ENCODE measurements around the gene RILPL2.
"Not testable (repeated sequence)": the region's sequence is repeated elsewhere in the genome, so short reads cannot be mapped to it uniquely, and the experiment has no call there.

RILPL2 gene

DNA sequence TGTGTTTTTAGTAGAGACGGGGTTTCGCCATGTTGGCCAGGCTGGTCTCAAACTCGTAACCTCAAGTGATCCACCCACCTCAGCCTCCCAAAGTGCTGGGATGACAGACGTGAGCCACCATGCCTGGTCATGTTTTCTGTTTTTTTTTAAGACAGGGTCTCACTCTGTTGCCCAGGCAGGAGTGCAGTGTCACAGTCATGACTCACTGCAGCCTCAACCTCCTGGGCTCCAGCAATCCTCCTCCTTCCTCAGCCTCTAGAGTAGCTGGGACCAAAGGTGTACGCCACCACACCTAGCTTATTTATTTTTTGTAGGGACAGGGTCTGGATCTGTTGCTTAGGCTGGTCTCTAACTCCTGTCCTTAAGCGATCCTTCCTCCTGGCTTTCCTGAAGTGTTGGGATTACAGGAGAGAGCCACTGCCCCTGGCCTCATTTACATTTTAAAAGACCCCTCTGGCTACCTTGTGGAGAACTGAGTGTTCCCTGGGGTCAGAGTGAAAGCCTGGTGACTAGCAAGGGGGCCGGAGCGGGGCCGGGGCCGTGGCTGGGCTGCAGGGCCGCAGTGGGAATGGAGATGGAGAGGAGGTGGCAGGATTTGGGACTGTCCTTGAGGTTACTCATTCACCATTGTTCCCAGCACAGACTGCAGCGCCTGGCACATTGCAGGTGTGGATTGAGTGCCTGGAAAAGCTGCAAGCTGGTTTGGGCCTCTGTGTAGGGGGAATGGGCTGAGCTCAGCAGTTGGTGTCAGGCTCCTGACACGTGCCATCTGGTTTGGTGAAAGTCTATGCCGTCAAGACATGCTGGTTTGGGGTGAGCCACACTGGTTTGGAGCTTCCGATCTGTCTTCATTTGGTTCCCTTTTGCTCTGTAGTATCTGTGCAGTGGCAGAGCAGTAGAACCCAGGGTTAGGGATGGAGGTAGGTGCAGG lies 34.5 kb downstream of the RILPL2 start:
- no peak for DNase-seq

DNA sequence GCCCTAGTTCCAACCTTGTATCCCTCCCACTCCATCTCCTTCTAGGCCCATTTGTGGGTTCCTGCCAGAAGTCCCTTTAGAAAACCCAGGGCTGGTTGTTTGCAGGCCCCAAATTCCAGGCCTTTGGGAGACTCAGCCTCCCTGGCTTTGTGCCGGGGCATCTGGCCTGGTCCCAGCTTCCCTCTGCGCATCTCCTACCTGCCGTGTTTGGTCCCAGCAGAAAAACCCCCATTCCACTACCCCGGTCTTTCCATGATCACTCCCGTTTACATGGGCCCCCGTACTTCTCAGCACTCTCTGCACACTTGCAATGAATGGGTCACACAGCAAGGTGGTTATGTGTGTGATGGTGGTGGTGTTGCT lies 37.2 kb downstream of the RILPL2 start:
- no peak for DNase-seq

DNA sequence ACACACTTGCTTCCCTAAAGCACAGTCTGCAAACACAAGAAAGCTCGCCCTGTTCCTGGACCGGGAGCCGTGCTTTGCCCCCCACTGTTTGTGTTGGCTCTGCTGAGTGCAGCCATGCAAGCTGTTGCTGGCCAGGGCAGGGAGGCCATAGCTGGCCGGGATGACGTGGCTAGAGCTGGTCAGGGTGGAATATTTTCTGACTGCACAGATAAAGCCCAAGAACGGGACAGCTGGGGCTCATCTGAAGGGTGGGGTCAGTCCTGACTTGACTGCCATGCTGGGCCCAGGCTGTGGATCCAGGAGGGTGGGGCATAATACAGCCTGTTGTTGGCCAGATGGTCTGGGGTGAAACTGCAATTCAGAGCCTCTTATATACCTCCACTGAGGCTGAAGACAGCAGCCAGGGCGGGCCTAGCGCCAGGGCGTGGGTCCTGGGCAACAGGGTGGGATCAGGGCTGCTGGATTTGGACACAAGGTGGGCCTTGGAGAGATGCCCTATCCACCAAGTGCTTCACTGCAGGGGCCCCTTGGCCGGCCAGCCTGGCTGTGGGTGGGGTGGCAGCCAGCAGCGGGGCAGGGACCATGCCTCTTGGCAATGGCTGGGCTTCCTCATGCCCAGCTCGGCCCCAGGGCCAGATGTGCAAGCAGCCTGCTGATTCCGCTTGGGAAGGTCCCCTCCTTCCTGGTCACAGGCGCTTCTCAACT lies 37.8 kb downstream of the RILPL2 start:
- DNase-seq: no peak

DNA sequence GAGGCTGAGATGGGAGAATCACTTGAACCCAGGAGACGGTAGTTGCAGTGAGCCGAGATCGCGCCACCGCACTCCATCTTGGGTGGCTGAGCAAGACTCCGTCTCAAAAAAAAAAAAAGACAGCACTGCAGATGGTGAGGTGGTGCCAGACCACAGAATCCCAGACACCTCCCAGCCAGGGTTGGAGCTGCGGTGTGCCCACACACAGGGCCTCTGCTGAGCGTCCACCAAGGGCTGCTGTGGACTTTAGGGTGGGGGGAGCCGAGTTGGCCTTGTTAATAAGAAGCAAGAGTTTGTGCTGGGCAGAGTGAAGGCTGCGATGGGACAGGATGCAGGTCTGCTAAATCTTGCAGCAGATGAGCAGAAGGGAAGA lies 38.3 kb downstream of the RILPL2 start:
- no peak for DNase-seq

DNA sequence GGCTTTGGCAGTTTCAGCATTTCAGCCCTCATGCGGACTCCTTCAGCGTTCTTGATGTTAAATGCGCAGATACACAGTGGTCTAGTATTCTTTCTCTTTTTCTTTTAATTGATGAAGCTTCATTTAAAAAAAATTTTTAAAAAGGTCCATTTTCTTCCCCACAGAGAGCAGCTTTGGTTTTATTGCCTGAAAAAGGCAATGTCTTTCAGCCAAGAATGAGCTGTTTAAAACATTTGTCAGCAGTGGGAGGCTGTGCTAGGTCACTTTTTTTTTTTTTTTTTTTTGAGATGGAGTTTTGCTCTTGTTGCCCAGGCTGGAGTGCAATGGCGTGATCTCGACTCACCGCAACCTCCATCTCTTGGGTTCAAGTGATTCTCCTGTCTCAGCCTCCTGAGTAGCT lies 39.1 kb downstream of the RILPL2 start:
- DNase-seq: no peak

DNA sequence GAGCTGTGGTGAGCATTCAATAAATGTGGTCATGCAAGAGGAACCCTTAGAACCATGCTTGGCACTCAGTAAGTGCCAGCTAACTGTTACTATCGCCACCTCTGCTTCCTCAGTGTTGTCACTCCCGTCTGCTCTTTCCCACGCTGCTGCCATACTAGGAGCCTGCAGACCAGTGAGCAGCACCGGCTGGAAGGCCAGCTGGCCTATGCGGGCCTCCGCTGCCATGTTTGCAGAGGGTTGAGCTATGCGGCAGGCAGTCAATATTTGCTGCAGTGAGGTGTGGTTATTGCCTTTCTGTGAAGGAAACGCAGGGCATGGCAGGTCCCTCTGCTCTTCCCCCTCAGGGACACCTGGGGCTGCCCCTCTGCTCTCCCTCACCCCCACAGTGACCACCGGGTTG lies 39.5 kb downstream of the RILPL2 start:
- no peak for DNase-seq

DNA sequence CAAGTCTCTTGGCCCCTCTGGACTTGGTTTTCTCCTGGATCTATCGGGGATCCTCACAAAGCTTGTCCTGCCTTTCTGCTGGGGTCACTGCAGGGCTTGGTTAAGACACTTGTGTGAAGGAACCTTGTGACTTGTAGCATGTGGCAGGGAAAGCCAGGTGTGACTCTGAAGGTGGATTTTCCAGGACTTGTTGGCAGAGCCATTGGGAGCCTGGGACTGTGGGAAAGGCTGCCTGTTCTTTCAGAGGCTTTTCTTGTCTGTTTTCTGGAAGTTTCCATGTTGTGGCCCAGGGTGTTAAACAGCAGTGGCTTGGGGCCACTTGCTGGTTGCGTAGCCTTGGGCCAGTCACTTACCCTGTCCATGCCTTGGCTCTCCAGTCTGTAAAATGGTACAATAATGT lies 39.9 kb downstream of the RILPL2 start:
- DNase-seq: no peak

DNA sequence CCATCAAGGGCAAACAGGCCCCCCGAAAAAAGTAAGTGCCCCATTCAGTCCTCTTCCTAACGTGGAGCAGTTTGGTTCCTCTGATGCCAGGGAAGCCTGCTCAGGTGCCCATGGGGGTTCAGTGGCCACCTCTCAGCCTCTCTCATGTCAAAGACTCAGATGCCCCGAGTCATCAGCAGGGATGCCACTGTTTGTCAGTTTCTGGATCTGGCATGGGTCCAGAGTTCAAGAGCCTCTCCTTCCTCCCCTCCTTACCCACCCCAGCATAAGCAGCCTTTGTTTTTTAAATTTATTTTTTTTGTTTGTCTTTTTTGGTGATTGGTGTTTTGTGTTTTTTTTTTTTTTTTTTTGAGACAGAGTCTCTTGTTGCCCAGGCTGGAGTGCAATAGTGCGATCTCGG lies 41.2 kb downstream of the RILPL2 start:
- no peak for DNase-seq

DNA sequence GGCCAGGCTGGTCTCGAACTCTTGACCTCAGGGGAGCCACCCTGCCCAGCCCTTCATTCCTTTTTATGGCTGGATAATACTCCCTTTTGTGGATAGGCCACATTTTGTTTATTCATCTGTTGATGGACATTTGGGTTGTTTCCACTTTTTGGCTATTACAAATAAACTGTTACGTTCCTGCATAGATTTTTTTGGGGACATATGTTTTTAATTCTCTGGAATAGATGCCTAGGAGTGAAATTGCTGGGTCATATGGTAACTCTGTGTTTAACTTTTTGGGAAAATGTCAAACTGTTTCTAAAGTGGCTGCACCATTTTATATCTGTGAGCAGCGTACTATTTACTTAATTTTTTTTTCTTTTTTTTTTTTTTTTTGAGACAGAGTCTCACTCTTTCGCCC lies 42.7 kb downstream of the RILPL2 start:
- DNase-seq: no peak

DNA sequence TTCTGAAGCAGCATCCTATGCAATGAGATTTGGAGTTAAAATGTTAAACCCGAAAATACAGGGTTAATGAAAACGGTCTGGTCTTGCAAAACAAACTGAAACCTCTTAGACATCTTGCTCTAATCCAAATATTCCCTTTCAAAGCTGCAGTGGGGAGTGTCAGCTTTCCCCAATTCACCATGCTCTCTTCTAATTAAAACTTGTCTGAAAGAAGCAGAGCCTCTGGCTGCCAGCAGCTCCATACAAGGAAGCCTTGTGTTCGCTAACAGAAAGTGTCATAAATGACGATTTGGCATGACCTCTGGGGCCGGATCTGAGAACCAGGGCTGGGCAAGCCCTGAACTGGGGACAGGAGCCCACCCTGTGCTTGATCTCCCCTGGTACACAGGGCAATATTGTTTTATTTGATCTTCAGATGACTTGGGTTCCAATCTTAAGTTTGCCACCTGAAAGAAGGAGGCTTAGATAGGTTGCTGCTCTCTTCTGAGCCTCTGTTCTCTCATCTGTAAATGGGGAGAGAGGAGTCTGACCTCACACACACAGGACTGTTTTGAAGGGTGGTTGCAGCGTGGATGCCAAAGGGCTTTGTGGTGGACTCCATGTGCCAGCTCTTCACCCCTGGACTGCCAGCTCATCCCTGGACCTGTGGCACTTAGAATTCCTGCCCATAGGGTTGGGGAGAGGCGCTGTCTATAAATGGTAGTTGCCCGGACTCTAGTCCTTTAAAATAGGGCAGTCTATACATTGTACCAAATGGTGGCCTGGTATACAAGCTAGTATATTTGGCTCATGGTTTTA lies 44.7 kb downstream of the RILPL2 start:
- no peak for DNase-seq

DNA sequence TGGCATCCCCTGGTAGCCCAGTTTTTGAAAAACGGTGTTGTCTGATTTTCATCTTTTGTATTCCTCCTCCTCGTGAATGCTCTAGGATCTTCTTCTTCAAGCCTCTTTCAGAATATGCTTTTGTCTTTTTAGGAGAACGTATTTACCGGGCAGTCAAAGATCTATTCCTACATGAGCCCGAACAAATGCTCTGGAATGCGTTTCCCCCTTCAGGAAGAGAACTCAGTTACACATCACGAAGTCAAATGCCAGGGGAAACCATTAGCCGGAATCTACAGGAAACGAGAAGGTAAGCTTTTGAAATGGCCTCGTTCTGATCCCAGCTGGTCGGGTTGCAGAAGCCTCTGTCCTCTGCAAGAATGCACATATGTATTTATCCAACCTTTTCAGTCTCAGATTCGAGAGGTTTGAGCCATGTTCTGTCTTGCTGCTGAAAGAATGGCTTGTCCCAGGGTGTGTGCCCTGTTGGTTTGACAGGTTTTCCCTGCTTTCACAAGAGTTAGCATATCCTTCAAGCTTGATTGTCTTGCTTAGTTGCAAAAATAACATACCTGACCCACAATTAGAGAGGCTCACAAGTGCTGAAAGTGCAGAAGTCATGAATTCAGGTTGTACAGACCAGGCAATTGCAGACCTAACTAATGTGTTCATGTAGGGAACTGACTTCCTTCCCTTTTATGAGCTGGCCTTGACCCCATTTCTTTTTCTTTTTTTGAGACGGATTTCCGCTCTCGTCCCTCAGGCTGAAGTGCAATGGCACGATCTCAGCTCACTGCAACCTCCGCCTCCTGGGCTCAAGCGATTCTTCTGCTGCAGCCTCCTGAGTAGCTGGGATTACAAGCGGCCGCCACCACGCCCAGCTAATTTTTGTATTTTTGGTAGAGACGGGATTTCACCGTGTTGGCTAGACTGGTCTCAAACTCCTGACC lies 45.7 kb downstream of the RILPL2 start:
- no peak for DNase-seq

DNA sequence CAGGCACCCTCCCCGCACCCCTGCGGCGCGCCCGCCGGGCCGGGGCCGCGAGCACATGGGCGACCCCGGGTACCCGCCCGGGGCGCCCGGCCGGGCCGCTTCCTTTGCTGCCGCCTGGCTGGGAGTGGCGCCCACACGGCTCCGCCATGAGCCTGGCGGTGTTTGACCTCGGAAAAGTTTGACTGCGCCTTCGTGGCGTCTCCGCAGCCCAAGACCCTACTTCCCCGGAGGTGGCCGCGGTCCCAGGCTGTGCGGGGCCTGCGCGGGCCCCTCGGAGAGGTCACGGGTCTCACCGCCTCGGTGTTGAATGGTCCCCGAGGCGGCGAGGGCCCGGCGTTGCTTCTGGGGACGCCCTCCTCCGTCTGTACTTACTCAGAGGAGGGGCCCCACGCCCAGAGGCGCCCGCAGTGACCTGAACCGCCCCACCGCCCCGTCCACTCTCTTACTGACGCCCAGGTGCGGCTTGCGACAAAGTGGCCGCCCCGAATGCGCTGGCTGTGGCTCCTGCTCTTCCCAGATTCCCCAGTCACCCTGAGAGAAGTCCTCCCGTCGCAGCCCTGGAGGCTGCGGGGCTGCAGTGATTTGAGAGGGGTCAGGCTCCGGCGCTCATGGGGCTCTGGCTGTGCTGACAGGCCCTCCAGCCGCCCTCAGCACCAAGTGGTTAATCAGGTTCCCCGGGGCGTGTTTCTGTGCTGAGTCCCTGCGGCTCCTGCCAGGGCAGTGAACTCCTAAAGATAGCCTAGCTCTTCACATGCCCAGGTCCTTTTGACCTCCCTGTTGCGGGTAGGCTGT lies 46.7 kb downstream of the RILPL2 start:
- no peak for DNase-seq

DNA sequence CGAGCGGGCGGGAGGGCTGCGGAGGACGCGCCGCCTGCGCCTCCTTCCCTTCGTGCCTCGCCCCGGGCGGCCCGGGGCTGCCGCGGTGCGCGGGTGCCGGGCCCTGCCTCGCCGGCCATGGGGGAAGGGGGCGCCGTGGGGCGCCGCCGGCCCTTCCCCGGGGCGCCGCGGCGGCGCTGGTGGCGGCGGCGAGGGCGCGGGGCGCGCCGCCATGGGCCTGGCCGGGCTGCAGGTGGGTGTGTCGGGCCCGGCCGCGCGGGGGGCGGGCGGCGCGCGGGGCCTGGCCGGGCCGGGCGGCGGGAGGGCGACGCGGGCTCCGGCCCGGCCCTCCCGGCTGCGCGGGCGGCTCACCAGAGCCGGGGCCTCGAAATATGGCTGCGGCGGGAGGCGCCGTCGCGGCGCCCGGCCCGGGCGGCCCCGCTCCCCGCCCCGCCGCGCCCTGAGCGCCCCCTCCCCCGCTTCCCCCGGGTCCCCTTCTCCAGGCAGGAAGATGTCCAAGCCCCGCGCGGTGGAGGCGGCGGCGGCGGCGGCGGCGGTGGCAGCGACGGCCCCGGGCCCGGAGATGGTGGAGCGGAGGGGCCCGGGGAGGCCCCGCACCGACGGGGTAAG lies 47.4 kb downstream of the RILPL2 start:
- DNase-seq: no peak

DNA sequence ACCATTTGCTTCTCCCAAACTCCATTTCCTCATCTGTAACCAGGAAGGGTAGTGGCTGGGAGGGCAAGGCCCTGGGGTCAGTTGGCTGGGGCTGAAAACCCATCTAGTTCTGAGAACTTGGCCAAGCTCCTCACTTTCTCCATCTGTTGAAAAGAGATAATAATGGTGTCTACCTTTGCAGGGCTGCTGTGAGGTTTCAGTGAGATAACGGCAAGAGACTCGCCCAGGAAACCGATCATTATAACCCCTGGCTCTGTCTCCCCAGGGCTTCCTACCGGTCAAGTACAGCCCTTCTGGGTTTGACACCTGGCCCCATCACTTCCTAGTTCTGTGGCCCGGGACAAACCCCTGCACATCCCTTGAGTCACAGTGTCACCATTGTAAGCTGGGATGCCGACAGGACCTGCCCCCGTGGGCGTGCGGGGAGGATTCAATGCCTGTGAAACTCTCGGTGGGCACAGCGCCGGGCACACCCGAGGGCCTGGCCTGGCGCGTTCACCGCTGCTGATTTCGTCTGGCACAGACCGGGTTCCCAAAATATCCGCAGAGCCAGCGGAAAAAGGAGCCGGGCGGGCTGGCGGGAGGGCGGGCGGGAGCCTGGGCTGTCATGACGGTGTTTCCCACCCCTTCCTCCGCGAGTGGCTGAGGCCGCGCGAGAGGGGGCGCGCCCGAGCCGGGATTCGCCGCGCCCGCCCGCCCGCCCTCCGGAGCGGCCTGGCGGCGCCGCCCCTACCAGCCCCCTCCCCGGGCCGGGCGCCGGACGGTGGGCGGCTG lies 48.1 kb downstream of the RILPL2 start:
- DNase-seq: no peak

DNA sequence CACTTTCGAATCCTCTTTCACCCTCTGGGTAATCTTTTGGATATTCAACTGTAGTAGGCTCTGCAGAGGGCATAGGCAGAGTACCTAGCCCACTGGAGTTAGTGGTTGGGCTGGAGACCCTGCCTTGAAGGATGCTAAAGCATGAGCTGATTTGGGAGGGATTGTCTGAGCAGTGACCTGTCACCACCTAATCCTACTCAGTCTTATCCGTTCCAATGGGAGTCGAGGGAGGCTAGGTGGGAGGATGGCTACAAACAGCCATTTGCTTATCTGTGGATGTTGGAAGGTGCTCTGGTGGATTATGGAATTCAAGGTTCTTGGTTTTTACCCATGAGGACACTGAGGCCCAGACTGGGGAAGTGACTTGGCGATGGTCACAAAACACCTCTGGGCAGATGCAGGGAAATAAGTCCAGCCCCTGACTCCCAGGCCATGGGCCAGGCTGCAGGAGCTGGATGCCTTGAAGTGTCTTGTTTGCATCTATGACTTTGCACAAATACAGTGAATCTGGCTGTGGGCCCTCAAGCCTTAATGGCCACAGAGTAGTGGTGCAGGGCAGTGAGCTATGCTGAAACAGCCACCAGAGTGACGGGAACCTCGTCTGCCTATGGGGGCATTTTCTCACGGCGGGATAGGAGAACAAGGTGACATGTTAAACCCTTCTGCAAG lies 48.8 kb downstream of the RILPL2 start:
- DNase-seq: no peak

DNA sequence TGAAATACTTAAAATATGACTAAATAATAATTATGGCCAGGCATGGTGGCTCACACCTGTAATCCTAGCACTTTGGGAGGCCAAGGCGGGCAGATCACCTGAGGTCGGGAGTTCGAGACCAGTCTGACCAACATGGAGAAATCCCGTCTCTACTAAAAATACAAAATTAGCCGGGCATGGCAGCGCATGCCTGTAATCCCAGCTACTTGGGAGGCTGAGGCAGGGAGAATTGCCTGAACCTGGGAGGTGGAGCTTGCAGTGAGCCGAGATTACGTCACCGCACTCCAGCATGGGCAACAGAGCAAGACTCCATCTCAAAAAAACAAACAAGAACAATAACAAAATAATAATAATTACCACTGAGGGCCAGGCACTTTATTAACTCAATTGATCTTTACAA lies 50.9 kb downstream of the RILPL2 start:
- not testable (repeated sequence) for DNase-seq

DNA sequence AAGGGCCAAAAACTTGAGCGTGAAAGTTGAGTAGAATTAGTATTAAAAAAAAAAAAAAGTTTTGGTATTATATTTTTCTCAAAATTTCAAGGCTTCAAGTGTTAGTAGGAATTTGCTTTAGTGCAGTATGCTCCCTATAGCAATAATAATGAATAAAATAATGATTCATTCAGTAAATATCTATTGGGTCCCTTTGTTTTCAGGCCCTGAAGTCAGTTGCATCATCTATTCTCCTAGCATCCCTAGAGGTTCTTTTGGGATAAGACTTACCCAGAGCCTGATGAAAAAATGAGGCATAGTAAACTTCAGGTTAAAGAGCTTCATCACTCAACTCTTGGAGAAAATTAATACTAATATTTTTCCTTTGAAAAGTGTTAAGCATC lies 51.5 kb downstream of the RILPL2 start:
- no peak for DNase-seq

DNA sequence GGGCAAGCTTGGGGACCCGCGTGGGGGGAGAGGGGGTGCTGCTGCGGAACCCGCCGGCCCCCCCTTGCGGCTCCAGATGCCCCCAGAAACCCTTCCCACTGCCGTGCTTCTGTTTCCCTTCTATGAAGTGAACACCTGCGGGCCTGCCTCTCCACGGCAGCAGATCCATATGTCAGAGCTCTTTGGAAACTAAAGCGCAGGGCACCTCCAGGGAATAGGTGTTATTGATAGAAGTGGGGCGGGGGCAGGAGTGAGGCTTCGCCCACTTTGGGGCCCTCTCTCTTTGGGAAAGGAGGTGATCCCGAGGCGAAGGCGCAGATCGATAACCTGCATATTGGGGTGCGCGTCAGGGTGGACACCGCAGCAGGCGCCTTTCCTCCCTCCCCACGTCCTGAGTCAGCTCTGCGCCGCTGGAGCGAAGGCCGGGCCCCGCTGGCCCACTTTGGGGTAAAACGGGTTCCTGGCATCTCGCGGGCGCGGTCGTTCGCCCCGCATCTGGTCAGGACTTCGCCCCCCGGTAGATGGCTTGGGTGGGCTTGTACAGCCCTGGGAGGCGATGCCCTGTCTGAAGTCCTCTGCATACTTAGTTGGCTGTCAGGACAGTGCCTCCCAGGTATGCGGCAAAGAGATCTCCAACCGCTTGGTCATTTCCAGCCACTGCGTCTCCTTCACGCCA lies 52.0 kb downstream of the RILPL2 start:
- DNase-seq: no peak

DNA sequence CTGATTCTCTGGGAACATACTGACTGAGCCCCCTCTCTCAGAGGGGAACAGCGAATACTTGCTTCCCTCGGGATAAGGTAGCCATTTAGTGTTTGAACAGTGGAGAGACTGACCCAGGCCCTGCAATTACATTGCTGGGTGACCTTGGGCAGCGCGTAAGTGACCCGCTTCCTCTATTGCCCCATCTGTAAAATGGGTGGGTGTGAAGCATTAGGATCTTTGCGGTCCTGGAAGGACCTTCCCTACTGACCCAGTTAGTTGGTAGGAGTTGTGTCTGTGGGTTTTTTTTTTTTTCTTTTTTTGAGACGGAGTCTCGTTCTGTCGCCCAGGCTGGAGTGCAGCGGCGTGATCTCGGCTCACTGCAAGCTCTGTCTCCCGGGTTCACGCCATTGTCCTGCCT lies 53.8 kb downstream of the RILPL2 start:
- DNase-seq: no peak
